K562 (cell line): ENCODE results near the gene OST4. TPM values are rescaled to one million over a fixed set of nuclear protein-coding genes. Genes with fewer than 3 reads are reported as not detected.

Experiments
- CEBPG ChIP-seq, 3 experiments: fragments of 200-800 bp in 1 of 3; sonication (Bioruptor generic) in 1 of 3; sonication (generic) in 1 of 3; formaldehyde crosslinking in 1 of 3; IDR thresholded peaks in 2 of 3; conservative IDR thresholded peaks in 1 of 3; 2 replicates each; pipeline versions ENCODE4 v1.6.1 to v1.8.0; 2016 to 2022; ENCODE audit warnings: missing compliant biosample characterization in 2 of 3, missing genetic modification characterization in 2 of 3, mild to moderate bottlenecking in 1 of 3, missing genetic modification reagents in 1 of 3
- CREB3 ChIP-seq: fragments of 450-650 bp; conservative IDR thresholded peaks from 2 replicates; pipeline ENCODE4 v1.6.1; 2016; ENCODE audit warnings: missing genetic modification characterization, low read depth, mild to moderate bottlenecking, missing compliant biosample characterization, moderate library complexity
- CXXC5 ChIP-seq: fragments of 250-450 bp; sonication (Bioruptor Pico); IDR thresholded peaks from 2 replicates; pipeline ENCODE4 v1.8.0; 2022; ENCODE audit warnings: inconsistent platforms, mild to moderate bottlenecking, moderate library complexity
- DDX20 ChIP-seq: fragments of 450-650 bp; IDR thresholded peaks from 2 replicates; pipeline ENCODE4 v1.6.1; 2016; ENCODE audit warnings: missing genetic modification characterization, low read depth, mild to moderate bottlenecking, missing compliant biosample characterization, moderate library complexity
- ETV6 ChIP-seq, 3 experiments: fragments of 150-350 bp in 1 of 3; sonication (generic) in 1 of 3; formaldehyde crosslinking in 1 of 3; IDR thresholded peaks; 2 replicates each; pipeline versions ENCODE4 v1.6.1 to v1.8.0; 2014 to 2022; ENCODE audit warnings: borderline replicate concordance in 2 of 3, low read depth in 2 of 3, antibody characterized with exemption in 1 of 3, low read length in 1 of 3, mild to moderate bottlenecking in 1 of 3, missing genetic modification reagents in 1 of 3
- FOXK2 ChIP-seq, 2 experiments: fragments of 450-650 bp; IDR thresholded peaks in 1 of 2; conservative IDR thresholded peaks in 1 of 2; 2 replicates each; pipeline ENCODE4 v1.6.1; 2016; ENCODE audit warnings: low read depth in 2 of 2, mild to moderate bottlenecking in 1 of 2
- GABPA ChIP-seq: fragments of 200-800 bp; sonication (Bioruptor generic); conservative IDR thresholded peaks from 2 replicates; pipeline ENCODE4 v1.6.1; 2016; ENCODE audit warnings: low read depth, missing genetic modification characterization, missing compliant biosample characterization
- HMG20B ChIP-seq: fragments of 250-450 bp; sonication (Bioruptor Pico); IDR thresholded peaks from 2 replicates; pipeline ENCODE4 v1.5.0; 2021; ENCODE audit warnings: mild to moderate bottlenecking
- HNRNPLL ChIP-seq: fragments of 200-400 bp; formaldehyde crosslinking; IDR thresholded peaks from 2 replicates; pipeline ENCODE4 v1.6.1; 2017; ENCODE audit warnings: low read length, low read depth, mild to moderate bottlenecking; ENCODE audit not compliant: poor library complexity, severe bottlenecking
- HOMEZ ChIP-seq: fragments of 250-450 bp; sonication (Bioruptor Pico); IDR thresholded peaks from 2 replicates; pipeline ENCODE4 v1.4.0; 2020; ENCODE audit warnings: mild to moderate bottlenecking, moderate library complexity
- IFI16 ChIP-seq: fragments of 250-450 bp; sonication (Bioruptor Pico); IDR thresholded peaks from 2 replicates; pipeline ENCODE4 v2.1.2; 2022; ENCODE audit warnings: mild to moderate bottlenecking, inconsistent platforms
- KLF10 ChIP-seq: fragments of 250-450 bp; sonication (Bioruptor Pico); IDR thresholded peaks from 2 replicates; pipeline ENCODE4 v1.6.1; 2021; ENCODE audit warnings: matching md5 sums
- NEUROD1 ChIP-seq: fragments of 150-350 bp; IDR thresholded peaks from 2 replicates; pipeline ENCODE4 v1.6.1; 2014; ENCODE audit warnings: borderline replicate concordance, low read length, low read depth; ENCODE audit not compliant: partially characterized antibody
- PCBP2 ChIP-seq: fragments of 200-400 bp; formaldehyde crosslinking; IDR thresholded peaks from 2 replicates; pipeline ENCODE4 v1.6.1; 2018; ENCODE audit warnings: low read length, low read depth, mild to moderate bottlenecking, moderate library complexity; ENCODE audit not compliant: poor library complexity, severe bottlenecking
- PML ChIP-seq: IDR thresholded peaks from 2 replicates; pipeline ENCODE4 v1.6.1; 2012; ENCODE audit warnings: low read length, inconsistent platforms
- POLR2B ChIP-seq: fragments of 450-650 bp; IDR thresholded peaks from 2 replicates; pipeline ENCODE4 v1.6.1; 2018; ENCODE audit warnings: low read depth; ENCODE audit not compliant: partially characterized antibody
- PRDM10 ChIP-seq: fragments of 450-650 bp; IDR thresholded peaks from 2 replicates; pipeline ENCODE4 v1.6.1; 2018; ENCODE audit not compliant: partially characterized antibody
- SMC3 ChIP-seq: conservative IDR thresholded peaks from 2 replicates; pipeline ENCODE4 v1.6.1; 2011; ENCODE audit warnings: low read depth, low read length, improper control_type of control experiment; ENCODE audit not compliant: insufficient read depth
- SREBF2 ChIP-seq: sonication (generic); formaldehyde crosslinking; IDR thresholded peaks from 2 replicates; pipeline ENCODE4 v1.4.0; 2020; ENCODE audit warnings: mild to moderate bottlenecking, missing genetic modification reagents
- ZC3H8 ChIP-seq: fragments of 450-650 bp; IDR thresholded peaks from 2 replicates; pipeline ENCODE4 v1.6.1; 2017
- ZNF24 ChIP-seq: fragments of 450-650 bp; IDR thresholded peaks from 2 replicates; pipeline ENCODE4 v1.6.1; 2016
- polyA plus RNA-seq, 8 experiments: library from polyadenylated mRNA; depleted of rRNA in 4 of 8; stranded (reverse) in 5 of 8; unstranded in 3 of 8; fragments of >200 nt; fragmentation: Nextera tagmentation in 2 of 8; fragmentation: Illumina TruSeq in 1 of 8; extraction: Ambion mirVana in 2 of 8; extraction: Trizol in 1 of 8; gene quantifications; 2 replicates each; pipeline versions ENCODE4 v1.2.1 to v1.2.3, GENCODE V29; 2011 to 2014; ENCODE audit warnings: inconsistent platforms in 1 of 8, missing spikeins in 1 of 8
- total RNA-seq, 7 experiments: library from RNA; depleted of rRNA in 6 of 7; stranded (reverse); fragments of >200 nt in 6 of 7; fragmentation: Illumina TruSeq in 2 of 7; extraction: Trizol in 2 of 7; gene quantifications; 2 replicates each; pipeline versions ENCODE4 v1.2.1 to v1.2.3, GENCODE V29; 2011 to 2021; ENCODE audit warnings: low replicate concordance in 1 of 7

Gene OST4
- total and polyA plus RNA-seq, 9 of the 15 experiments (the other 6 are each of a cell fraction or from before 2014, with no cell fraction given), result 186 to 1,155 (median 355) TPM

GRCh38 chr2:27071277-27071989 lies at the start of gene OST4 (continued):
- TF ChIP-seq DDX20 (tag) (no peak), ZNF24 (no peak), PML (peak; percentile 61; the same call in 1 of the 2 replicates), HNRNPLL (no peak), ZC3H8 (no peak), SREBF2 (CRISPR knock-in tag) (no peak), POLR2B (peak; percentile 88), KLF10 (CRISPR knock-in tag) (no peak), HMG20B (CRISPR knock-in tag) (no peak), FOXK2 (conservative IDR thresholded peaks at IDR 0.05 in 1 of 2, IDR thresholded peaks at IDR 0.05 in 1 of 2; ENCODE audit: low read depth in 2 of 2) (no peak; a peak in 1 of 4 replicates), CXXC5 (CRISPR knock-in tag) (peak; percentile 93), HOMEZ (no peak), ETV6 (IDR thresholded peaks at IDR 0.05; ENCODE audit: borderline replicate concordance in 1 of 2, low read depth in 2 of 2, low read length in 1 of 2) (no peak), ETV6 (CRISPR knock-in tag; IDR thresholded peaks at IDR 0.05; ENCODE audit: borderline replicate concordance) (no peak), IFI16 (no peak), CREB3 (no peak), SMC3 (no peak), NEUROD1 (no peak), PCBP2 (no peak), GABPA (peak; percentile 98), CEBPG (CRISPR knock-in tag; IDR thresholded peaks at IDR 0.05) (no peak), CEBPG (tag; conservative IDR thresholded peaks at IDR 0.05 in 1 of 2, IDR thresholded peaks at IDR 0.05 in 1 of 2) (no peak), PRDM10 (no peak)
